AG04449 (cell line): ENCODE data around the gene SLC38A9.

Experiments used
- CTCF ChIA-PET: fragments of 350-600 bp; formaldehyde crosslinking; extraction: SDS; loops from one replicate; lab custom pipeline; 2021; ENCODE audit warnings: antibody characterized with exemption; lab: Yijun Ruan, JAX
- POLR2A ChIA-PET: fragments of 400-600, 350-600 bp; formaldehyde crosslinking; extraction: SDS; loops from one replicate; lab custom pipeline; 2020; ENCODE audit warnings: antibody characterized with exemption, inconsistent platforms; lab: Yijun Ruan, JAX
- DNase-seq: peaks from one replicate; pipeline ENCODE4 v3.0.0-alpha.2; 2010; ENCODE audit warnings: low read depth, low spot score
- H3K4me3 ChIP-seq: 2 replicates; pipeline ENCODE4 v1.5.1; 2011; ENCODE audit warnings: low read depth, mild to moderate bottlenecking, control low read depth, low read length
- TF ChIP-seq, protein P1 (sequence below): IDR thresholded peaks from one replicate; pipeline ENCODE4 v1.5.1; 2011; ENCODE audit warnings: mild to moderate bottlenecking, moderate library complexity, low read length, control low read depth, inconsistent platforms; ENCODE audit not compliant: insufficient read depth; ENCODE audit errors: missing control alignments

The SLC38A9 gene

DNA sequence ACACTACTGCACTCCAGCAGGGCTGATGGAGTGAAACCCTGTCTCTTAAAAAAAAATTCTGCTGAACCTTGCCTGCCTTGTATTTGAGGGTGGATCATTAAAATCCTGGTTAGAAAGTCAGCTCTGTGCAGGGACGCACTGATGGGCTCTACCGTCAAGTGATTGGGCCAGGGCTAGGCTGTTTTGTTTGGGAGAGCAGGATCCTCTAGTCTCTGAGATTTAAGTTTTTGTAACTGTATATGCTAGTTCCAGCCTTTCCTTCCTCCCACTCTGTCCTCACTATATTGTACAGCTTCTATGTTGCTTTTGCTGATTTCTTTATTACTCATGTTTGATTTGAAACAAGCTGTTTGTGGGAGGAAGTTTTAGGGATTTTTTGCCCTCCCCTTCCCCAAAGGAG, 37.3 kb upstream of the SLC38A9 start:
- CTCF ChIA-PET: no interaction called here
- no peak overlapping the region for H3K4me3 ChIP-seq
- TF ChIP-seq, protein P1, sequence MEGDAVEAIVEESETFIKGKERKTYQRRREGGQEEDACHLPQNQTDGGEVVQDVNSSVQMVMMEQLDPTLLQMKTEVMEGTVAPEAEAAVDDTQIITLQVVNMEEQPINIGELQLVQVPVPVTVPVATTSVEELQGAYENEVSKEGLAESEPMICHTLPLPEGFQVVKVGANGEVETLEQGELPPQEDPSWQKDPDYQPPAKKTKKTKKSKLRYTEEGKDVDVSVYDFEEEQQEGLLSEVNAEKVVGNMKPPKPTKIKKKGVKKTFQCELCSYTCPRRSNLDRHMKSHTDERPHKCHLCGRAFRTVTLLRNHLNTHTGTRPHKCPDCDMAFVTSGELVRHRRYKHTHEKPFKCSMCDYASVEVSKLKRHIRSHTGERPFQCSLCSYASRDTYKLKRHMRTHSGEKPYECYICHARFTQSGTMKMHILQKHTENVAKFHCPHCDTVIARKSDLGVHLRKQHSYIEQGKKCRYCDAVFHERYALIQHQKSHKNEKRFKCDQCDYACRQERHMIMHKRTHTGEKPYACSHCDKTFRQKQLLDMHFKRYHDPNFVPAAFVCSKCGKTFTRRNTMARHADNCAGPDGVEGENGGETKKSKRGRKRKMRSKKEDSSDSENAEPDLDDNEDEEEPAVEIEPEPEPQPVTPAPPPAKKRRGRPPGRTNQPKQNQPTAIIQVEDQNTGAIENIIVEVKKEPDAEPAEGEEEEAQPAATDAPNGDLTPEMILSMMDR: no peak
- DNase-seq: no peak
- POLR2A ChIA-PET: no interaction called here

DNA sequence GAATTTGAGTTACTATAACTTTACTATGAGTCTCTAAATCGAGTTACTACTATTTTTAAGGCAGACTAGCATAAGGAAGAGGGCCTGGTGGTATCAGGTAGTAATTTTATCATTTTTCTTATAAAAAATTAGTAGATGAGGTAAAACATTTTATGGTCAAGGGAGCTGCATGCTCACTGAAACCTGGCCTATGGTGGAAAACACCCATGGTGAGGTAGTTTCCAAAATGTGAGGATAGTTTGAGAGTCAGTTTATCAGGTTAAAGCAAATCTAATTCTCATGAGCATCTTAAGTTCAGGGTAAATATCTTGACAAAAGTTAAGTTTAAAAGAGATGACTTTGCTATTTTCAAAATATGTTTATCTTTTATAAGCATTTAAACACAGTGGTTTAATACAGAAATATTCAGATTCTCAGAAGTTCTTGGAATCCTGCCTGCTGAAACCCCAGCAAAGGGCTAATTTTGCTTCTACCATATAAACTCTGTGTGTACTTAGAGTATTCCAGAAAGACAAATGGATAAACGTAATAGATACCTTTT, 35.7 kb upstream of the SLC38A9 start:
- ChIA-PET CTCF (interaction anchor here (1.1 kb wide), 1 partner anchor 11 kb away, joined by 4 read pairs; no protein-coding TSS in a partner anchor), POLR2A (no interaction called here)
- TF ChIP-seq, protein P1: no peak
- DNase-seq: no peak
- H3K4me3 ChIP-seq: no peak overlapping the region

DNA sequence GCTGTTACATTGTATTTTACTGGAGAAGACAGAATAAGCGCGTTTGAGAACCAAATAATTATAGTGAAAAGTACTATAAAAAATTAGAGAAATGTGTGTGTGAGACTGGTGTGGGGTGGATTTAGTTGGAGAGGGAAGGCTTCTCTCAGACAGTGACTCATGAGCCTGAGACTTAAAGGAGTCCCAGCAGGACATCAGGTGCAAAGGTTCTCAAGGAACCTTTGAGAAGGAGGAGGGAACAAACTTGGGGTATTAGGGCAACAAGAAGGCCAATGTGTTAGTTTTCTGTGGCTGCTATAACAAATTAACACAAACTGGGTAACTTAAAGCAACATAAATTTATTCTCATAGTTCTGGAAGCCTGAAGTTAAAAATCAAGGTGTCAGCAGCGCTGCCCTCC, 30.7 kb upstream of the SLC38A9 start:
- TF ChIP-seq, protein P1: no peak
- no peak overlapping the region for H3K4me3 ChIP-seq
- ChIA-PET CTCF (no interaction called here), POLR2A (no interaction called here)
- no peak for DNase-seq

DNA sequence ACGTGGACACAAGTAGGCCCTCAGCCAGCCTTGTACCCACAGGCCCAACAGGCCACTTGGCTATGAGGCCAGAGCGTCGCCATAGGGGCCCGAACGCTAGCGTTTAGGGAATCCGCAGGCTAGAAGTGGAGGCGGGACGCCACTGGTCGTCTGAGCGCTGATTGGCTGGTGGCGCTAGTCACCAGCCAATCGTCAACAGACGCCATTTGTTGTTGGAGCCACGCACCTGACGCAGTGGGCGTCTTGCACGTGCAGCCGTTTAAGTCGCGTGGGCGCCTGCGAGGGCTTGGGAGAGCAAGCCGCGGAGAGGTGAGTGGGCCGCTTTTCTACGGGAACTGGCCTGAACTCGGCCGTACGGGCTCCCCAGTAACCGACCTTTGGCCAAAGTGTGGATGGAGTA, 25.7 kb upstream of the SLC38A9 start, which contains the start of gene DDX4:
TSS of gene DDX4 (plus strand) at position 269 of the 400 bp plus-strand sequence. CDS start 903 bp downstream, outside the sequence.
- ChIA-PET POLR2A (no interaction called here), CTCF (interaction anchor here (1.1 kb wide), 1 partner anchor 9 kb away, joined by 3 read pairs; no protein-coding TSS in a partner anchor)
- no peak for DNase-seq
- H3K4me3 ChIP-seq: no peak within 1 kb of the TSS
- TF ChIP-seq, protein P1: no peak

DNA sequence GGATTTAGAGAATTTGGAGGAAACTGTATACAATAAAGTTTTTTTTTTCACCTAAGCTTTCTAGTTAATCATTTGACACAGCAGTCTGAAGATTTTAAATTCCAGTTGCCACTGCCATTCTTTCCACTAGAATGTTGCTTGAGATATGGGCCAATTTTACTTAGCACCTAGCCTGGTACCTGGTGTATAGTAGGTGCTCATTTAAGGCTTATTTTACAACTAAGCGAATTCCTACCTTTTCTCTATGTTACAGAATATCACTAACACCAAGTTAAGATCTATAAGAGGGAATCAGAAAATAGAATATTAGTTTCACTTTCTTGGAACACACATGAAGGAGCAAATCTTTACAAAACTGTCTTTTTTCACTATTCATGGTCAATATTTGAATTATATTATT, 22.5 kb upstream of the SLC38A9 start:
- TF ChIP-seq, protein P1: no peak
- no peak overlapping the region for H3K4me3 ChIP-seq
- DNase-seq: no peak
- POLR2A ChIA-PET: no interaction called here
- CTCF ChIA-PET: no interaction called here

DNA sequence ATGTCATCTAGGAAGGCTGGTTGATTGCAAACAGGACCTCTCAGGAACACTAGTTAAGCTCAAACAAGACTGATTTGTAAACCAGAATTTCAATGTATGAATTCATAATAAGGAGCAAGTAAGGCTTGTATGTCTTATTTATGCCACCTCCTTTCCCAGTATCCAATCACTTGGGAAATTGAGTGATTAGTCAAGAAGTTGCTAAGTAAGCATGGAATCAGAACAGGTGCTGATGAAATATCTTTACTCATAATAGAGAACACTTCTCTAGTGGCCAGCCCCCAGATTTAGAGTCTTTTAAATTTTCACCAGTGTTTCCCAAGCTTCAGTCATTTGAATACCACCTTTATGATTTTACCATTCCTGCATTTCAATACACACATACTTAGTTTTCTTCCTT, 20.5 kb upstream of the SLC38A9 start:
- TF ChIP-seq, protein P1: no peak
- ChIA-PET POLR2A (no interaction called here), CTCF (no interaction called here)
- no peak for DNase-seq
- no peak overlapping the region for H3K4me3 ChIP-seq
